GM12872 (cell line): Measurements from ENCODE around the gene FANCD2OS.

Source experiments
- TF ChIP-seq, protein P1 (sequence below): IDR thresholded peaks from 3 replicates; pipeline ENCODE4 v1.5.1; 2011; ENCODE audit warnings: low read depth, mild to moderate bottlenecking, low read length, moderate library complexity; ENCODE audit not compliant: insufficient read depth

The FANCD2OS gene, protein sequence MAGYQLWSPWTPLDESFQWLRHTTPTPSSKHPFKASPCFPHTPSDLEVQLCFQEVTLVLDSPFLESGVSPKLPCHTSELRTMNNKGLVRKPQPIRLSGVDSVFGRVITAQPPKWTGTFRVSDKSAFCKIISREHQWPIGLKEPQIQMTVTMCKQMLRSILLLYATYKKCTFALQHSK

DNA sequence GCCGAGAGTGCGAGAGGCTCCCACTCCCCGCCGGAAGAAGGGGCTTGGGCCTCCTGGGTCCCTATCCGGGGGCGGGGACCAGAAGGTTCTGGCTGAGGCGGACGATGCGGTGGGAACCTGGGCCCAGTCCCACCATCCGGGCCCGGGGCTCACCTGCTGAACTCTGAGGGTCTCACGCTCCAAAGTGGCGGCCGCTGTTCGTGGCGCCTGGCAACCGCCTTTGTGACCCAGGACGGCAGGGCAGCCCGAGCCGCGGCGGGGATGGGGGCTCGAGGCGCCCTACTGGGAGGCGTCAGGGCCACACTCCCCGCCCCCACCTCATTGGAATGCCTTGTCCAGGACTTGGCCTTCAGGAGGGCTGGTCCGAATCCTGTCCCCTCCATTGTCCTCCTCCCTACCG lies at the start of gene FANCD2OS:
FANCD2OS (minus strand) TSS at position 165 of the 400 bp plus-strand sequence. CDS start 3,481 bp downstream, outside the sequence.
- TF ChIP-seq, protein P1, sequence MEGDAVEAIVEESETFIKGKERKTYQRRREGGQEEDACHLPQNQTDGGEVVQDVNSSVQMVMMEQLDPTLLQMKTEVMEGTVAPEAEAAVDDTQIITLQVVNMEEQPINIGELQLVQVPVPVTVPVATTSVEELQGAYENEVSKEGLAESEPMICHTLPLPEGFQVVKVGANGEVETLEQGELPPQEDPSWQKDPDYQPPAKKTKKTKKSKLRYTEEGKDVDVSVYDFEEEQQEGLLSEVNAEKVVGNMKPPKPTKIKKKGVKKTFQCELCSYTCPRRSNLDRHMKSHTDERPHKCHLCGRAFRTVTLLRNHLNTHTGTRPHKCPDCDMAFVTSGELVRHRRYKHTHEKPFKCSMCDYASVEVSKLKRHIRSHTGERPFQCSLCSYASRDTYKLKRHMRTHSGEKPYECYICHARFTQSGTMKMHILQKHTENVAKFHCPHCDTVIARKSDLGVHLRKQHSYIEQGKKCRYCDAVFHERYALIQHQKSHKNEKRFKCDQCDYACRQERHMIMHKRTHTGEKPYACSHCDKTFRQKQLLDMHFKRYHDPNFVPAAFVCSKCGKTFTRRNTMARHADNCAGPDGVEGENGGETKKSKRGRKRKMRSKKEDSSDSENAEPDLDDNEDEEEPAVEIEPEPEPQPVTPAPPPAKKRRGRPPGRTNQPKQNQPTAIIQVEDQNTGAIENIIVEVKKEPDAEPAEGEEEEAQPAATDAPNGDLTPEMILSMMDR: no peak

DNA sequence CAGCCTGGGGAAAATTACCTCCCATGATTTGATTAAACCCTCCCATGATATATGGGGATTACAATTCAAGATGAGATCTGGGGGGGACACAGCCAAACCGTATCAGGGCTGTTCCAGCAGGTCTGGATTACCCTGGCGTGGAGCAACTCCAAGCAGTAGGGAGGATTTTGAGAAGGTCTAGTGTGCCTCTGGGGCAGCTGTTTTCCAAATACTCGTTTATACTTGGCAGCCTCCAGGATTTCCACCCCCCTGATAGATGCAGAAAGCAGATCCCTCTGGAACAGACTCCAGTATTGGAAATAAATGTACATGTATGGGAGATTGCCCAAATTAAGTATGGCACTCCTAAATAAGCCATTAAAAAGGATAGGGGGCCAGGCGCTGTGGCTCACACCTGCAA lies 49.0 kb upstream of the FANCD2OS start:
- TF ChIP-seq, protein P1: no peak

DNA sequence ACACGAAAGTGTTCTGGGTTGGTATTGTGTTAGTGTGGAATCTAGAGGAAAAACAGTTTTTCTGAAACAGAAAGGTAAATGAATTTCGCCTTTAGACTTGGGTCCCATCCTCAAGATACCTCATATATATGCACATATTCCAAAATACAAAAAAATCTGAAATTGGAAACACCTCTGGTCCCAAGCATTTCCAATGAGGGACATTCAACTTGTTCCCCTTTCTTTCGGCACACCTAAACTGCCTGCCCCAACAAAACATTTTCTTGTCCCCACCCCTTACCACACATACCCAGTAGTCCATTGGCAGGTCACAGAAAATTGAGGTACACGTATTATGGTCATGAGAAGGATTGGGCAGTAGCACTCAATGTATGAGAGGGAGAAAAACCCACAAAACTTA lies 47.6 kb upstream of the FANCD2OS start:
- TF ChIP-seq, protein P1: no peak

DNA sequence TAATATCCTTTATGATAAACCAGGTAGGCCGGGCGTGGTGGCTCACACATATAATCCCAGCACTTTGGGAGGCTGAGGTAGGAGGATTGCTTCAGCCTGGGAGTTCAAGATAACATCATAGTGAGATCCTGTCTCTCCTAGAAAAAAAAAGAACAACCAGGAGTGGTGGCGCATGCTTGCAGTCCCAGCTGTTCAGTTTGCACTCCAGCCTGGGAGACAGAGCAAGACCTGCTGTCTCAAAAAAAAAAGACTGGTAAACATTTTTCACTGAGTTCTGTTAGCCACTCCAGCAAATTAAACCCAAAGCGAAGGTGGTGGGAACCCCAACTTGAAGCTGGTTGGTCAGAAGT lies 47.0 kb upstream of the FANCD2OS start:
- TF ChIP-seq, protein P1: no peak

DNA sequence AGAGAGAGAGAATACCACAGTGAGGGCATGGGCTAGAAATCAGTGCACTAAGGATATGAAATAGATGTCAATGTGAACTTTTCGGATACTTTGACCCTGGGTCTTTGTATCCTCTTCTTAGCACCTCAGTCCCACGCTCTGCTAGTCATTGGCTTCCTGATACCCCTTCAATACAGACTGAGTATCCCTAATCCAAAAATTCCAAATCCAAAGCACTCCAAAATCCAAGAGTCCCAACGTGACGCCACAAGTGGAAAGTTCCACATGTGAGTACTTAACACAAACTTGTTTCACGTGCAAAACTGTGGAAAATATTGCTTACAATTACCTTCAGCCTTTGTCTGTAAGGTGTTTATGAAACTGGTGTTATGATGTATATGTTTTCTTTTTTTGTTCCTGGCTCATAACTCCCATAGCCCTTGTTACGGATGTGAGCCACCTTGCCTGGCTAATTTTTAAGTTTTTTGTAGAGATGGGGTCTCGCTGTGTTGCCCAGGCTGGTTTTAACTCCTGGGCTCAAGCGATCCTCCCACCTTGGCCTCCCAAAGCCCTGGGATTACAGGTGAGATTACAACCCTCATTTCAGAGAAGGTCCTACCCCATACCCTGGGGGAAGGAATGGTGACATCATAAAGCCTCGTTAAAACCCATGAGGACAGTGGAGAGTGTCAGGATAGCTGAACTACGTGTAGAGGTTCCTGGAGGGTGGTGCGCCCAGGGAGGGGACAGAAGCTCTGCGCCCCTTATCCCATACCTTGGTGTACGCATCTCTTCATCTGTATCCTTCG lies 46.5 kb upstream of the FANCD2OS start:
- TF ChIP-seq, protein P1: no peak

DNA sequence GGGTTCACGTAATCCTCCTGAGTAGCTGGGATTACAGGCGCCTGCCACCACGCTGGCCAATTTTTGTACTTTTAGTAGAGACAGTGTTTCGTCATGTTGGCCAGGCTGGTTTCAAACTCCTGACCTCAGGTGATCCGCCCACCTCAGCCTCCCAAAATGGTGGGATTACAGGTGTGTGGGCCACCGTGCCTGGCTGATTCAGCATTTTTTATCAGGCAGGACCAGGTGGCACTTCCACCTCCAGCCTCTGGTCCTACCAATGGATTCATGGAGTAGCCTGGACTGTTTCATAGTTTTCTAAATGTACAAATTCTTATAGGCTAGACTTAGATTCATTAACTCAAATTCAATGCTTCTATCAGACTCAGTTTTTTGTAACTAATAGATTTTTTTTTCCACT lies 42.9 kb upstream of the FANCD2OS start:
- TF ChIP-seq, protein P1: no peak

DNA sequence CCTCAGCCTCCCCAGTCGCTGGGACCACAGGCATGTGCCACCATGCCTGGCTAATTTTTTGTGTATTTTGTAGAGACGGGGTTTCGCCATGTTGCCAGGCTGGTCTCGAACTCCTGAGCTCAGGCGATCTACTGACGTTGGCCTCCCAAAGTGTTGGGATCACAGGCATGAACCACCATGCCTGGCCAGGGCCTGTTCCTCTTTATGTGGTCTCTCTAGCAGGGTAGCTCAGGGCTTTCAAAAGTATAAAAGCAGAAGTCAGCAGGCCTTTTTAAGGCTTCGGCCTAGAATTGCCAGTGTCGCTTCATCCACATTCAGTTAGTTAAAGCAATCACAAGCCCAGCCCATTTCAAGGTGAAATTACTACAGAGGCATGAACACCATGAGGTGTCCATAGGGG lies 41.2 kb upstream of the FANCD2OS start:
- TF ChIP-seq, protein P1: no peak
